ENCODE results near the gene CCNE1. TPM values are rescaled to one million over a fixed set of nuclear protein-coding genes. Genes with fewer than 3 reads are reported as not detected.

CCNE1 gene
- total RNA-seq, 1 experiment from 2014 or later: 12.0 TPM

GRCh38 chr19:29867984-29868383, 56.2 kb downstream of the CCNE1 start:
- TF ChIP-seq EZH2 (IDR thresholded peaks at IDR 0.05; ENCODE audit: borderline replicate concordance, low read depth, low read length, poor library complexity, severe bottlenecking): no peak
- TF ChIP-seq, protein P1, sequence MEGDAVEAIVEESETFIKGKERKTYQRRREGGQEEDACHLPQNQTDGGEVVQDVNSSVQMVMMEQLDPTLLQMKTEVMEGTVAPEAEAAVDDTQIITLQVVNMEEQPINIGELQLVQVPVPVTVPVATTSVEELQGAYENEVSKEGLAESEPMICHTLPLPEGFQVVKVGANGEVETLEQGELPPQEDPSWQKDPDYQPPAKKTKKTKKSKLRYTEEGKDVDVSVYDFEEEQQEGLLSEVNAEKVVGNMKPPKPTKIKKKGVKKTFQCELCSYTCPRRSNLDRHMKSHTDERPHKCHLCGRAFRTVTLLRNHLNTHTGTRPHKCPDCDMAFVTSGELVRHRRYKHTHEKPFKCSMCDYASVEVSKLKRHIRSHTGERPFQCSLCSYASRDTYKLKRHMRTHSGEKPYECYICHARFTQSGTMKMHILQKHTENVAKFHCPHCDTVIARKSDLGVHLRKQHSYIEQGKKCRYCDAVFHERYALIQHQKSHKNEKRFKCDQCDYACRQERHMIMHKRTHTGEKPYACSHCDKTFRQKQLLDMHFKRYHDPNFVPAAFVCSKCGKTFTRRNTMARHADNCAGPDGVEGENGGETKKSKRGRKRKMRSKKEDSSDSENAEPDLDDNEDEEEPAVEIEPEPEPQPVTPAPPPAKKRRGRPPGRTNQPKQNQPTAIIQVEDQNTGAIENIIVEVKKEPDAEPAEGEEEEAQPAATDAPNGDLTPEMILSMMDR (conservative IDR thresholded peaks at IDR 0.05; ENCODE audit: low read depth, low read length): no peak
- DNase-seq (ENCODE audit: low spot score): no peak
- ChIA-PET POLR2A (ENCODE audit: low non-redundant PET) (no interaction called here), CTCF (no interaction called here)
- Histone ChIP-seq H3K36me3 (ENCODE audit: insufficient read depth, low read length, poor library complexity, severe bottlenecking) (no peaks in the 10 kb centered on the region), H3K4me1 (ENCODE audit: insufficient read depth, low read length, poor library complexity, severe bottlenecking) (peaks cover 1% of the 10 kb centered on the region), H3K27me3 (replicated peaks; ENCODE audit: insufficient read depth, low read depth, low read length, poor library complexity) (peaks cover 25% of the 10 kb centered on the region), H3K27ac (ENCODE audit: low read depth, low read length, poor library complexity, severe bottlenecking) (no peak overlapping the region), H3K4me3 (ENCODE audit: low read depth, low read length, poor library complexity, severe bottlenecking) (no peak overlapping the region), H3K9me3 (ENCODE audit: low read depth, low read length, poor library complexity, severe bottlenecking) (no peaks in the 10 kb centered on the region)
- no TSS peak for BruUV-seq (replicated peaks)
- intact Hi-C loops (cut with micrococcal nuclease; ENCODE audit: unreplicated experiment): no loop called here

- Histone ChIP-seq H3K4me3 (ENCODE audit: low read depth, low read length, poor library complexity, severe bottlenecking) (no peak overlapping the region), H3K27me3 (replicated peaks; ENCODE audit: insufficient read depth, low read depth, low read length, poor library complexity) (peaks cover 2% of the 10 kb centered on the region), H3K4me1 (ENCODE audit: insufficient read depth, low read length, poor library complexity, severe bottlenecking) (peaks cover 5% of the 10 kb centered on the region), H3K9me3 (ENCODE audit: low read depth, low read length, poor library complexity, severe bottlenecking) (no peaks in the 10 kb centered on the region), H3K27ac (ENCODE audit: low read depth, low read length, poor library complexity, severe bottlenecking) (no peak overlapping the region), H3K36me3 (ENCODE audit: insufficient read depth, low read length, poor library complexity, severe bottlenecking) (no peaks in the 10 kb centered on the region)
- DNase-seq (ENCODE audit: low spot score): no peak
- intact Hi-C loops (cut with micrococcal nuclease; ENCODE audit: unreplicated experiment): loop anchor here (10.0 kb wide), 1 partner anchor 784 kb away; no protein-coding TSS in a partner anchor
- ChIA-PET POLR2A (ENCODE audit: low non-redundant PET) (no interaction called here), CTCF (no interaction called here)
- TF ChIP-seq, protein P1 (conservative IDR thresholded peaks at IDR 0.05; ENCODE audit: low read depth, low read length): no peak
- no peak for TF ChIP-seq EZH2 (IDR thresholded peaks at IDR 0.05; ENCODE audit: borderline replicate concordance, low read depth, low read length, poor library complexity, severe bottlenecking)
- no TSS peak for BruUV-seq (replicated peaks)
Observed at GRCh38 chr19:29871143-29871542, 59.4 kb downstream of the CCNE1 start.

DNA sequence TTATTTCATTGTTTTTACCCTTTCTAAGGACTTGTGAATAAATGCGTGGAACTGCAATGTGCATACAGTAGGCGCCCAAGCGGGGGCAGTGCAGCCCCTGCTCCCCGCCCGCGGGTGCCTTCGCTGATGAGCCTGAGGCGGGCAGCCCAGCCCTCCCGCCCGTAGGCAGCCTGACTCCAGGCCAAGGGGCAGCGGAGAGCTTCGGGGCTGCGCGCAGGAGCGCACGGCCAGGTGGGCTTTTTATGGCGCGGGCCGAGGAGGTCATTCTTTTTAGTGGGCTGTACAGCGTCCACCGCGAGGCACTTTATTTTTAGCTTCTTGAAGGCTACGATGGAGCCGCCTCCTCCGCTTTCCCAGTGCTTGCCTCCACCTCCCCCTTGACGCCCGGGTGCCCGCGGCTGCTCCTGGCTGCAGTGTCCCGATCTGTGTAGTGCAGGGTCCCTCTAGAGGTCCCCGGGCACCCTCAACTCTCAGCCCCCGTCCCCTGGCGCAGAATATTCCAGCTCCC, 60.5 kb downstream of the CCNE1 start:
- no peak for TF ChIP-seq EZH2 (IDR thresholded peaks at IDR 0.05; ENCODE audit: borderline replicate concordance, low read depth, low read length, poor library complexity, severe bottlenecking)
- TF ChIP-seq, protein P1 (conservative IDR thresholded peaks at IDR 0.05; ENCODE audit: low read depth, low read length): peak; percentile 47
- Histone ChIP-seq H3K36me3 (ENCODE audit: insufficient read depth, low read length, poor library complexity, severe bottlenecking) (no peaks in the 10 kb centered on the region), H3K9me3 (ENCODE audit: low read depth, low read length, poor library complexity, severe bottlenecking) (no peaks in the 10 kb centered on the region), H3K27ac (ENCODE audit: low read depth, low read length, poor library complexity, severe bottlenecking) (no peak overlapping the region), H3K4me1 (ENCODE audit: insufficient read depth, low read length, poor library complexity, severe bottlenecking) (peaks cover 5% of the 10 kb centered on the region), H3K27me3 (replicated peaks; ENCODE audit: insufficient read depth, low read depth, low read length, poor library complexity) (no peaks in the 10 kb centered on the region), H3K4me3 (ENCODE audit: low read depth, low read length, poor library complexity, severe bottlenecking) (no peak overlapping the region)
- BruUV-seq (replicated peaks): no TSS peak
- CTCF ChIA-PET: interaction anchor here (0.6 to 1.4 kb wide), 2 partner anchors 142 to 676 kb away, joined by 5 to 8 read pairs; no protein-coding TSS in a partner anchor
- DNase-seq (ENCODE audit: low spot score): peak; percentile 33
- POLR2A ChIA-PET (ENCODE audit: low non-redundant PET): no interaction called here
- intact Hi-C loops (cut with micrococcal nuclease; ENCODE audit: unreplicated experiment): loop anchor here (2.0 to 10.0 kb wide), 2 partner anchors 111 to 783 kb away; no protein-coding TSS in a partner anchor

Data from A673 (cell line).